GM18517 (cell line): Measurements from ENCODE around the gene LPXN.
A peak's percentile ranks its signal among the peaks of the same experiment; 100 is the strongest.

Experiments used
- ATAC-seq: cut with Tn5 transposase; IDR thresholded peaks from one replicate; pipeline ENCODE4 v1.9.1; 2021; ENCODE audit warnings: mild to moderate bottlenecking, moderate library complexity; ENCODE audit not compliant: unreplicated experiment

The LPXN gene

DNA sequence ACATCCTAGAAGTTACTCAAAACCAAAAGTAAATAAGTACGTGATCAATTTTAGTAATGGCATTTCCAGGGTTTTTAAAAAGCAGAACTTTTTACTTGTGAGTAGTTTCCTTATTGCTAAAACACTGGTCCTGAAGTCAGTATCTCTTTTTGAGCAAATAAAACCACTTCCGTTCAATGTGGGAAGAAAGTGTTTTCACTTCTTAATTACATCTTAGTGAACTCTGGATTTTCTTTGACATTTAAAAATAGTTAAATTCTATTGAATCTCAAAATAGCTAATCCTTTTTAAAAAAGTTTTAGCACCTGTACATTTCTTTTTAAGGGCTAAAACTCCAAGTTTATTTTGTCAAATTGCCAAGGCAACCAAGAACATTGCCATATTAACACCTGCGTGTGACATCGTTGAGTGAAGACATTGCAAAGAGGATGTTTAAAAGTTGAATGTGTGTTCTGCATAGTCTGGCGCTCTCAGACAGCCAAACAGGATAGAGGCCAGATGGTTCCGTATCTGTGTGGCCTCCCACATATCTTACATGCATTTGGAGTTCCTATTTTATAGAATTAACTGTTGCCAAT, 50.5 kb downstream of the LPXN start:
- peak; percentile 87 for ATAC-seq

DNA sequence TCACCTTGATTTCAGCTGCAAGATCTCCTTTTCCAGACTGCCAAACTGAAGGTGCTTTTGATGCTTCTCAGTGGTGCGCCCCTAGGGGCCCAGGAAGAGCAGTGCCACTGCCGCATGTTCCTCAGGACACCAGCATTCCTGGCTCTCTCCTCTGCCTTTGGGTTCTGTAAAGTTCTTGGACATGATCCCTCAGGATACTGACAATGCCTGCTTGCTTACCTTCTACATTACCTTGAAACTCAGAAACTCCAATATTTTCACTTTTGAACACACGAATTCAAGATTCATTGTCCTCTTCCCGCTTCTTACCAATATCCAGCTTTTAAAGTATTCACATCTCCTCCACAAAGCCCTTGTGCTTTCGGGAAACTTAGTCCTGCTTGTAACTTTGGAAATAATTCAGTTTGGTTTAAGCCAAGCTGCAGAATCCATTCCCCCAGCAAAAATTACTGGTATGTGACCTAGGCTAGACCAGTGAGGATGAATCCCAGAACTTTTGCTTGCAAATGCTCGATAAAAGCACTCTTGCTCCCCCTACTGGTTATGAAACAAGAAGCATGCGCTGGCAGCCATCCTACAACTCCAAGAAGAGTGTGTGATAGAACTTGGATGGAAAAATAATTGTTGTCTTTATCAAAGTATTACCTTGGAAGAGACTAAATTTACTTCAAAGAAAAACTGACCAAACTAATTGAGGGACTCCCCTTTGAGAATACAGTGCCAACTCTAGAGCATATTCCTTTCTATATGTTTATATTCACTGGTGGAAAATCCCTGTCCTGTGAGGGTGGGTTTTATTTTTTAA, 51.2 kb downstream of the LPXN start:
- ATAC-seq = peak; percentile 34

DNA sequence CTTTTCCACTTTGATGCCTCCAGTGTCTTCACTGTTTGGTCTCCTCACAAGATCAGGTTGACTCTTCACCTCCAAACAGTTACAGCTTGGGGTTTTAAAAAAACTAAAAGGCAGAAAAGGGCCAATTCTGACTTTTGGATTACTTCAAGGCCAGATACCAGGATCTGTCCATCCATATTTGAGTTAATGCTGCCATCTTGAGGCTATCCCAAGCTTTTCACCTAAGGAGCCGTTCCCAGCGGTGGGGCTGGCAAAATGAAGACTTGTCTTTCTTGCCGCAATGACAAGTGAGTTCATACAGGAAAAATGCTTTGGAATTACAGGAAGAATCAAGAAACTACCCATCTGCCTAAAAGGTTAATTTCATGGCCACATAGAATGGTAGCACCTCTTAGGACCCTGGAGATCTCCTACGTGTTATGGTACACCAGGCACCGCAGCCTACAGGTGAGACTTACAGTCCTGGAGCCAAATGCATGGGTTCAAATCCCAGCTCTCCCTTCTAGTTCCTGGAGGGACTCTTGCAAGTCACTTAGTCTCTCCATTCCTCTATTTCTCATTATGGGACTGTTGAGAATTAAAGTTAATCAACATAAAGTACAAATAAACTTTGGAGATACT, 61.8 kb downstream of the LPXN start:
- peak; percentile 56 for ATAC-seq

DNA sequence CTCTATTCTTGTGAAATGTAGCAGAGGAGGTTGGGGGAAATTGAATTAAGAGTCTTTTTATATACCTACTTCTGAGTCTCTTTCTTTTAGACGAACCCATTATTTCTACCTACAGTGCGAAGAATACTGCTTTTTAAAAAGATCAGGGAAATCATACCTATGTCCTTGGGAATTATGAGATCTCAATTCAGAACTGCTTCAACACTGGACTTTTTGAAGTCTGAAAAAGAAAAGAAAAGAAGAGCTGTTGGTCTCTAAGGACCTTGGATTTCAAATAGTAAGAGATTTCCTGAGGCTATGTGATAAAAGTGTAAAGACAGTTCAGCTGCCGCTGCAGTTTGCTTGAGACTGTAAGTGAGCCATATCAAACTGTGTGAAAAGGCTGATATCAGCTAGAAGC, 64.0 kb downstream of the LPXN start:
- no peak for ATAC-seq

DNA sequence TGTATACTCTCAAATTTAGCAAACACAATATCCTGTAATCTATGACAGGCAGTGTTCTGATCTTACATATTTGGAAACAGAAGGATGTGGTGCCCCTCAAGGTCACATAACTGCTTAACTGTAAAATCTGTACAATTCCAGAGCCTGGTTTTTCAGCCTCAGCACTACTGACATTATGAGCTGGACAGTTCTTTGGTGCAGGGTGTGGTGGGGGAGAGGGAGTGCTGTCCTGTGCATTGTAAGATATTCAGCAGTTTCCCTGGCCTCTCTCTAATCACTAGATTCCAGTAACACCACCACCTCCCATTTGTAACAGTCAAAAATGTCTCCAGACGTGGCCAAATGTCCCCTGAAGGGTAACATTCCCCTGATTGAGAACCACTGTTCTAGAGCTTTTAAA, 65.9 kb downstream of the LPXN start:
- ATAC-seq = no peak

DNA sequence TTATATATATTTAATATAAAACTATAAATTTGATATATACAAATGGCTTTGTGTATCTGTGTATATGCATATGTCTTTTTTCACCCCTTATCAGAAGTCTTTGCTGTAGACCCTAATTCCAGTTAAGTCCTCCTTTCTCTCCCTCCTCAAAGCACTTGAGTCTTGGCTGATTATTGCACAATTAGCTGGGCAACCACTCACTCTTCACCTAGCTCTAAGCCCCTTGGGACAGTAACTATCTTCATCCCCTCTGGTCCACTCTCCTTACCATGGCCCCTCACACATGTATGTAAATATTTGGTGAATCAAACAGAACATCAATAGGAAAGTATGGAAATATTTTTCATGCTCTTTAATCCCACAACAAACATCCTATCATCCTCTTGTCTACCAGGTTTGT, 66.8 kb downstream of the LPXN start:
- no peak for ATAC-seq

DNA sequence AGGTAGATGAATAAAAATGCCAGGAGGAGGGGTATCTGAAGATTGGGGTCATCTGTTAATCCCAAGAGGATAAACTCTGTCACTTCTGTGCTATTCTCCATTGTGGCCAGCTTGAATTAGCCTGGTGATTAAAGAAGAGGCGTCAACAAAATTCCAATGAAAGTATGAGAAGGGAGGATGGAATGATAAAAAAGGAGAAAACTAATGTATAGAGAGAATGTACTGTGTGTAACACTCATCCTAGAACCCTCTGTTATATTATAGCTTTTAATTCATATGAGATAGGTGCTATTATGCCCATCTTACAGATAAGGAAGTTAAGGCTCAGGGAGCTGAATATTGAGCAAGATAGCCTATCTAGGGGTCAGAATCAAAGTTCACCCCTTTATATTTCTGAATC, 67.7 kb downstream of the LPXN start, which contains the start of gene OR5B21:
TSS of gene OR5B21 (minus strand) at position 101 of the 400 bp plus-strand sequence. CDS start at position 101, 0 bp downstream.
- ATAC-seq = no peak

DNA sequence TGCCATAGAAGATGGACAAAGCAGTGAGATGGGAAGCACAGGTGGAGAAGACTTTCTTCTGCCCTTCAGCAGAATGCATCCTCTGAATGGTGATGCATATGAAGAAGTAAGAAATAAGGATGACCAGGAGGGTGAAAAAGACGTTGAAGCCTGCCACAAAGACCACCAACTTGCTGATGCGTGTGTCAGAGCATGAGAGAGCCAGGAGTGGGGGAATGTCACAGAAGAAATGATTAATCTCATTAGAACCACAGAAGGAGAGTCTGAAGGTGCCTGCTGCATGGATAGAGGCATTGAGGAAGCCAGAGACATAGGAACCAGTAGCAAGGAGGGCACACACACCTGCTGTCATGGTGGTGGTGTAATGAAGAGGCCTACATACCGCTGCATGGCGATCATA, 68.3 kb downstream of the LPXN start:
- ATAC-seq = no peak

DNA sequence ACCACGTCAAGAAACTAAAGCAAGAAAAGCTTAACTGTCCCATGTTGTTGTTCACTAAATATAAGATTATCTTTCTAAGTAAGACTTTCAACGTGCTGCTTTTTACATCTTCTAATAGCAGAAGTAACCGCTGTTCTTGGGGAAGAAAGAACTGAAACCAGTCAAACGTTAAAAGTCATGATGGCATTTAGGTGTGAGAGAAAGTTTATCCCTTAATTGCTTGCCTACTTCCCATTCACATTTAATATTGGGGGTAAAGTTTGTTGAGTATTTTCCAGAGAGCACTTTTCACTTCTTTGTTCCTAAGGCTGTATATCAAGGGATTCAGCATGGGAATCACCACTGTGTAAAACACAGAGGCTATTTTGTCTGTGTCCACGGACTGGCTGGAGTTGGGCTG, 68.7 kb downstream of the LPXN start:
- peak; percentile 46 for ATAC-seq

DNA sequence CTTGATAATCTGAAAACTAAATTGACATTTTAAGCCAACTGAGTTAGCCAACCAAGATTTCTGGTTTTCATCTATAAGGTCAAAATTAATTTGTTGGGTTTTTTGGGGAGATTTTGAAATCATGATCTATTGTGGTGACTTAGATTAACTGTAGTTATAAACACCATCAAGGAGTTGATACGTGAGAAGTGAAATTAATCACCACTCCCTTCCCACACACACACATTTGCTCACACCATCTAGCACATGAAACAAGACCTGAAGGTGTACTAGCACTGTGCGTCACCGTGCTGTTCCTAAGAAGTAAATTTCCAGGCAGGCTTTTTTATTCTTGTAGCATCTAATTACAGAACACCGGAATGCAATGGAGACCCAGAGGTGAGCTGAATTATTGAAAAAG, 69.8 kb downstream of the LPXN start:
- no peak for ATAC-seq

DNA sequence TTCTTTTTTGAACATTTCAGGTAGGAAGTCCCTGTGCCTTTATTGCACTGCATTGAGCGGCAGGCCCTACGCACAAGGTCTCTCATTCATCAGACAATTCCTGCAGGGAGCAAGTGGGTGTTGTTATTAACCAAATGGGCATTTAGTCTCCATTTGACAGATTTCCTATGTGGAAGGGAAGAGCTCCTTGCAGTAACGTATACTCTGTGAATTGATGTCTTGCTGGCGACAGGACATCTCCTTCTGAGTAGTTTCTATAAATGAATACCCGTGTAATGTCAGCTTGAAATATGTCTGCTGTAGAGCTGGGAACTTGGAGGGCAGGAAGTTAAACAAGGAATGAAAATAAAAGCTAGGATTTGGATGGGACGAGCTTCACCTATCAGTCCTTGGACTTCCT, 71.4 kb downstream of the LPXN start:
- no peak for ATAC-seq

DNA sequence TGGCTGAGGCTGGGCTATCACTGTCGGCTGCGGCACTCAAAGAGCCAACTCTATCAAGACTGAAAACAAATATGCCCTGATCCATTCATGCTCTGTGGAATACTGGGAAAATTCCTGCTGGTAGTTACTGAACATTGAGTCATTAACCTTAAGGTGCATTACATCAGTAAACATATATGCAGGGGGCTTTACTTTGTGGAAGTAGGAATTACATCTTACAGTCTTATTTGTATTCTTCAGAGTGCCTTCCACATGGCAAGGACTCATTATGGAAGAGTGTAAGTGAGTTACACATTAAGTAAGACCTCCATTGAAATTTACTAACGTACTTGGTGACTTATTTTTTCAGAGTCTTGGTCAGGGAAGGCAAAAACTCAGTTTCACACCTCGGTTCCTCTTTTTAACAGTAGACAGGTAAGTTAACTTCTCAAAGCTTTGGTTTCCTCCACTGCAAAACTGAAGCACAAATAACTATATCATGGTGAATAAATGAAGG, 72.2 kb downstream of the LPXN start:
- peak; percentile 98 for ATAC-seq

DNA sequence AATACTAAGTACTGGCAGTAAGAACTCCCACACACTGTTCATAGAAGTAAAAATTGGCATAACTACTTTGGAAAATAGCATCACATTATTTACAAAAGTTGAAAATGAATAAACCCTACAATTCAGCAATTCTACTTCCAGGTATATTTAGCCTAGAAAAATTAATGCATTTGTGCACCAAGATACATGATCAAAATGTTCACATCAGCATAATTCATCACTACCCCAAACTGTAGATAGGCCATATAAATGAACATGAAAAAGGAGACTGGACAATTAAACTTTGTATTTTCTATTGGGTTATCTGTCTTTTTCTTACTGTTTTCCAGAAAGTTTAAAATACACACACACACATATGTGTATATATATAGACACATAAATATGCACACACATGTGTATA, 73.7 kb downstream of the LPXN start:
- no peak for ATAC-seq

DNA sequence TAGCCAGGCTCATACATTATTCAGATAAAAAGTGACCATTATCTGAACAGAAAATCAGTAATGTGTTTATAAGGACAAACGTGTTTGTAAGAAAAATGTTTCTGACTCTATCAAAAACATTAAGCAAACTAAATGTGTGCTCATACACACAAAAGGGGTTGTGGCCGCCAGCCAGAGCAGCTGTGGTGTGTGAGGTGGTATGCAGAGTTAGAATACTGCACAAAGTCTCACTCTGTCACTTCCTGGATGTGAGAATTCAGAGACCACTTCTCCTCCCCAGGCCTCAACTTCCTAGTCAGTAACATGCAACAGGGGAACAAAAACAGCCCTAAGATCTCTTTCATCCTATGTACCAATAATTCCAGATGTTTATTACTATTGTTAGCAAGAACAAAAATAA, 77.2 kb downstream of the LPXN start:
- no peak for ATAC-seq

DNA sequence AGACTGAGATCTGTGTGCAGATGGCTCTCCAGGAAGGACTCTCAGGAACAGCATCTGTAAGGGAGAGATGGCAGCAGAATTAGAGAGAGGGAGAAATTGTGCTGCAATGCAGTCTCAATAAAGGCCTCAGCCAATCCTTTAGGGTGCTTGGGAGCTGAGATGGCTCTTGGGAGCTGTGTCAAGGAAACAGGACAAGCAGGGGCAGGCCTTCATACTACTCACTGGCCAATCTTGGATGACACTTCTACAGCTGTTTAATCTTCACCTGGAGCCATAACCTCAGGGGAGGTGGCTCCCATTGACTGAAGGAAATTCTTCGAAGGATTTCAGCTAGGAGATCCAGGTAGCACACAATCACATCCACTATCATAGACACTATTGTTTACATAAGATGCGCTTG, 77.7 kb downstream of the LPXN start:
- ATAC-seq = no peak

DNA sequence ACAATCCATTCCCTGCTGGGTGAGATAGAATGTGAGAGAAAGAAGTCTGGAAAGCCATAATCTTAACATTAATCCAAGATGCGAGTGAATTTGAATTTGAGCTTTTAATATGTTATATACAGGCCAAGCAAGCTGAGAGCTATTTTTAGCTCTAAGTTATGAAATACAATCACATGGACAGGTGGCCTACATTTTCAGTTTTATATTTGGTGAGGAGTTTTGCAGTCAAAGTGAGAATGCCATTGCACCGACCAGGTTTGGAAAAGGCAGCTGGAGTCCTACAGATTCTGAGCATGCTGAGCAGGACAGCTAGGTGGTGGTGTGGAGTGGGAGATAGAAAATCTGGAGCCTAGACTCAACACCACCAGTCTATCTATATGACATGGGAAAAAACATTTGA, 79.8 kb downstream of the LPXN start:
- peak; percentile 47 for ATAC-seq

DNA sequence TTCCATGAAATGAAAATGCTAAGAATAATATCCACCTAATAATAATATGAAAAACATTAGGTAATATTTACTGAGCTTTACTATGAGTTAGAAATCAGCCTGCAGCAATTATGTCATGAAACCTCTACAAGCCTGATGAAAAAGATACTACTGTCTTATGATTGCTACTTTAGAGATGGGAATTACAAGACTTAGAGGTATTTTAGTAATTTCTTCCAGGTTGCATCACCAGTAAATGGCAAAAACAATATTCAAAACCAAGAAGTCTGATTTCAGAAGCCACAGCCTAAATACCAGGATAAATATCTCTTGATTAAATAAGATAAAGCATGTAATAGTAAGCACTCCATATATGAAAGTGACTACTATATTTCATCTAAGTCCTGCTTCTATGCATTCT, 81.6 kb downstream of the LPXN start:
- ATAC-seq = no peak

DNA sequence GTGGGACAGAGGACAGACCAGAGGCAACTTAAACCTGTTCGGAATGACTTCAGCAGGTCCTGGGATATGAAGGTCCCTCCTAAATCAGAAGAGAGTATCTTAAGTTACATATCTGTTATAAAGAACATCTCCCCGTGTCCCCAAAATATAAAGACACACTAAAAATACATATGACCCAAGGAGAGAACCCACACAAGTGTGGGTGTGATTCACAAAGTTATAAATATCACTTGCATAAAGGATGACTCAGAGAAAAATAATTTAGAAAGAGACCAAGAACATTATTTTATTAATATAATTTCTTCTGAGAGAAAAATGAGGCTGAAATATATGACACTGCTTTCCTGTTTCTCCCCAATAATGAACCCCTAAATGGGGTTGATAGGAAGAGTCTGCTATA, 82.0 kb downstream of the LPXN start:
- no peak for ATAC-seq

DNA sequence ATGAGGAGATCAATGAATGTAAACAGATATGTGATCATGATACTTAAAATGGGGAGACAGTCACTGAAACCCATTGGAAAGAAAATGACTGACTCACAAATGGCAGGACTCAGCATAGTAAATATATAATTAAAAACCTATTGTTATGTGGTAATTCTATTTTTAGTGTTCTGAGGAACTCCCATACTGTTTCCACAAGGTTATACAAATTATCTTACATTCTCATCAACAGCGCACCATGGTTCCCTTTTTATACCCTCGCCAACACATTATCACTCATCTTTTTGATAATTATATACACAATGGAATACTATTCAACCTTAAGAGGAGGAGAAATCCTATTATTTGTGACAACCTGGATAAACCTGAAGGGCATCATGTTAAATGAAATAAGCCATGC, 84.8 kb downstream of the LPXN start:
- ATAC-seq = no peak

DNA sequence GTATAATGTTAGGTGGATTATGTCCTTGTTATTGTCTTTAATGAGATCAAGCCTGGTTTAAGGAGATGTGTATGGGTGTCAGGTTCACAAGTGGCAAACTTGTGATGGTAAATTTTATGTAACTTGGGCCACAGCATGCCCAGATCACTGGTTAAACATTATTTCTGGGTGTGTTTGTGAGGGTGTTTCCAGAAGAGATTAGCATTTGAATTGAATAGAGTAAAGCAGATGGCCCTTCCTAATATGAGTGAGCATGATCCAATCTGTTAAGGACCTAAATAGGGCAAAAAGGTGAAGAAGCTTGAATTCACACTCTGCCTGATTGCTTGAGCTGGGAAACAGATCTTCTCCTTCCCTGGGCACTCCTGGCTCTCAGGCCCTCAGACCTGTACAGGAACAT, 88.5 kb downstream of the LPXN start:
- no peak for ATAC-seq

DNA sequence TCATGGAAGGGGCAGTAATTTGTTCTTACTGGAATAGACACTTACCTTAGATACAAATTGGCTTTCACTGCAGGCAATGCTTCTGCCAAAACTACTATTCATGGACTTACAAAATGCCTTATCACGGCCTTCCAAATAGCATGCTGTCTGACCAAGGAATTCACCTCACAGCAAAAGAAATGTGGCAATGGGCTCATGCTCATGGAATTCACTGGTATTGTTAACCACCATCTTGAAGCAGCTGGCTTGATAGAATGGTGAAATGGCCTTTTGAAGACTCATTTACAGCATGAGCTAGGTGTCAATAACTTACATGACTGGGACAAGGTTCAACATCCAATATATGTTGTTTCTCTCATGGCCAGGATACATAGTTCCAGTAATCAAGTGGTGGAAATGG, 89.7 kb downstream of the LPXN start:
- ATAC-seq = no peak
